ENCODE data around the gene ARHGAP8.

- TF ChIP-seq CTCF (conservative IDR thresholded peaks at IDR 0.05; ENCODE audit: low read length): no peak
- no peak for TF ChIP-seq EZH2phosphoT487 (IDR thresholded peaks at IDR 0.05; ENCODE audit: borderline replicate concordance)
Observed at GRCh38 chr22:44712962-44713361, 39.4 kb upstream of the ARHGAP8 start.

Measured in Loucy (cell line).